SU-DHL-6 (cell line): ENCODE measurements around the gene MINK1.

ENCODE experiments used
- CTCF ChIP-seq: fragments of 200-600 bp; sonication (generic); IDR thresholded peaks from one replicate; pipeline ENCODE4 v1.5.1; 2017; ENCODE audit warnings: antibody characterized with exemption, mild to moderate bottlenecking, low read length, moderate library complexity; ENCODE audit not compliant: insufficient read depth, poor library complexity, severe bottlenecking
- EZH2phosphoT487 ChIP-seq: fragments of 200-600 bp; sonication (generic), shearing (Covaris generic); conservative IDR thresholded peaks from 2 replicates; pipeline ENCODE4 v1.6.1; 2018; ENCODE audit warnings: mild to moderate bottlenecking, antibody characterized with exemption, low read length, moderate library complexity, mixed read lengths

DNA sequence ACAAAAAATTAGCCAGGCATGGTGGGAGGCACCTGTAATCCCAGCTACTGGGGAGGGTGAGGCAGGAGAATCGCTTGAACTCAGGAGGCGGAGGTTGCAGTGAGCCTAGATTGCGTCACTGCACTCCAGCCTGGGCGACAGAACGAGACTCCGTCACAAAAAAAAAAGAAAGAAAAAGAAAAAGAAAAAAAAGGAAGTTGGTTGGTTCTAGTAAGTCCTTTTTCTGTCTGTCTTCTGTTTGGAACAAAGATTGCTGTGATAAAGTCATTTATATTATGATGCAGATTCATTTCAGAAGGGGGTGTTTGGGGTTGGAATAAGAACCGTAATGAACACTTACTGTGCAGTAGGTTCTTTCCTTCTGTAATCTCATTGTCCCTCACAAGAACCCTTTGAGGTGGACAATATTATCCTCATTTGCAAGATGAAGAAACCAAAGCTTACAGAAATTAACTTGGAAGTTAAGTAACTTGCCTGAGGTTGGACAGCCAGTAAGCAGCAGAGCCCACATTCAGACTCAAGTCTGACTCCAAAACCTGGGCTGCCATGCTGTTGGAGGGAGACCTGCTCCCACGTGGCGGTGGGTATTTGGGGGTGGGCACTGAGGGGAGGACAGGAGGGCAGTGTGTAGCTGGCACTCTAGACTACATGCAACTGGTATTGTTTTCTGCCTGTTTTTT, 10.3 kb downstream of the MINK1 start:
- TF ChIP-seq CTCF (no peak), EZH2phosphoT487 (no peak)
